H1 (cell line): ENCODE measurements around the gene ZNF396. TPM values are rescaled to one million over a fixed set of nuclear protein-coding genes. Genes with fewer than 3 reads are reported as not detected.

Experiments
- CTCF ChIA-PET: fragments of 300-600 bp; sonication (Branson Sonifier 250); formaldehyde crosslinking; loops from one replicate; lab custom pipeline; 2021; ENCODE audit not compliant: partially characterized antibody; lab: Charles Lee
- POLR2A ChIA-PET: fragments of 300-600 bp; sonication (Branson Sonifier 250); formaldehyde crosslinking; loops from one replicate; lab custom pipeline; 2021; ENCODE audit warnings: inconsistent platforms; ENCODE audit not compliant: partially characterized antibody; lab: Charles Lee
- DNase-seq, 2 experiments: peaks; one replicate each; pipeline versions ENCODE4 v3.0.0 to v3.0.0-alpha.2; 2010 to 2022; ENCODE audit warnings: low spot score in 2 of 2, low read depth in 1 of 2, mixed read lengths in 1 of 2
- FAIRE-seq: peaks from 2 replicates; lab custom pipeline; 2011; peaks lifted over from hg19 to GRCh38; lab: Jason Lieb, UNC
- H2AFZ ChIP-seq: 2 replicates; pipeline ENCODE4 v1.8.1; 2012; ENCODE audit warnings: low read length, inconsistent platforms
- H2AK5ac ChIP-seq: 2 replicates; pipeline ENCODE4 v1.6.1; 2013; ENCODE audit warnings: low read depth, low read length
- H2BK120ac ChIP-seq: replicated peaks from 2 replicates; pipeline ENCODE3; 2013; ENCODE audit warnings: low read depth, low read length, inconsistent platforms
- H2BK12ac ChIP-seq: 2 replicates; pipeline ENCODE4 v1.6.1; 2013; ENCODE audit warnings: low read depth, low read length
- H2BK15ac ChIP-seq: 2 replicates; pipeline ENCODE4 v1.6.1; 2013; ENCODE audit warnings: low read length
- H2BK20ac ChIP-seq: 2 replicates; pipeline ENCODE4 v1.6.1; 2013; ENCODE audit warnings: low read length
- H2BK5ac ChIP-seq: 2 replicates; pipeline ENCODE4 v1.6.1; 2013; ENCODE audit warnings: low read depth, low read length
- H3K14ac ChIP-seq: 2 replicates; pipeline ENCODE4 v1.6.1; 2013; ENCODE audit warnings: inconsistent platforms; ENCODE audit not compliant: insufficient read length
- H3K18ac ChIP-seq: 2 replicates; pipeline ENCODE4 v1.6.1; 2013; ENCODE audit warnings: low read length; ENCODE audit errors: extremely low read depth
- H3K23ac ChIP-seq: 2 replicates; pipeline ENCODE4 v1.6.1; 2013; ENCODE audit warnings: inconsistent platforms; ENCODE audit not compliant: insufficient read length
- H3K23me2 ChIP-seq: 2 replicates; pipeline ENCODE4 v1.6.1; 2013; ENCODE audit warnings: low read depth, low read length
- H3K27ac ChIP-seq: 2 replicates; pipeline ENCODE4 v1.6.1; 2011; ENCODE audit warnings: low read depth, low read length, inconsistent platforms
- H3K27me3 ChIP-seq, 4 experiments: replicated peaks in 1 of 4; 1 replicate in 1 of 4; 2 replicates in 3 of 4; pipeline versions ENCODE4 v1.6.1 to v1.8.1; 2011 to 2013; ENCODE audit warnings: low read length in 3 of 4, mild to moderate bottlenecking in 3 of 4, inconsistent platforms in 2 of 4, mixed read lengths in 2 of 4, moderate library complexity in 1 of 4; ENCODE audit not compliant: control insufficient read depth in 3 of 4, insufficient read depth in 3 of 4; ENCODE audit errors: extremely low read depth in 1 of 4
- H3K36me3 ChIP-seq, 4 experiments: 2 replicates each; pipeline versions ENCODE4 v1.6.1 to v1.8.1; 2011 to 2013; ENCODE audit warnings: mild to moderate bottlenecking in 4 of 4, low read length in 3 of 4, moderate library complexity in 2 of 4, control low read depth in 1 of 4, inconsistent platforms in 1 of 4; ENCODE audit not compliant: insufficient read depth in 4 of 4, control insufficient read depth in 2 of 4
- H3K4ac ChIP-seq: replicated peaks from 2 replicates; pipeline ENCODE3; 2013; ENCODE audit warnings: low read length, low read depth, mixed read lengths, inconsistent platforms; ENCODE audit not compliant: insufficient read length
- H3K4me1 ChIP-seq, 4 experiments: replicated peaks in 1 of 4; 1 replicate in 1 of 4; 2 replicates in 3 of 4; pipeline versions ENCODE4 v1.6.1 to v1.8.1; 2011 to 2013; ENCODE audit warnings: low read length in 3 of 4, inconsistent platforms in 2 of 4, mixed read lengths in 1 of 4; ENCODE audit not compliant: insufficient read depth in 4 of 4, control insufficient read depth in 3 of 4
- H3K4me2 ChIP-seq, 2 experiments: 2 replicates each; pipeline versions ENCODE4 v1.6.1 to v1.8.1; 2011 to 2013; ENCODE audit warnings: low read depth in 2 of 2, low read length in 2 of 2, control low read depth in 1 of 2, inconsistent platforms in 1 of 2, mild to moderate bottlenecking in 1 of 2; ENCODE audit not compliant: insufficient read depth in 1 of 2
- H3K4me3 ChIP-seq, 4 experiments: fragments of 200-600, 300-600 bp in 1 of 4; sonication (generic), shearing (Covaris generic), sonication (Bioruptor Twin) in 1 of 4; 2 replicates each; pipeline versions ENCODE4 v1.5.1 to v1.8.1; 2011 to 2016; ENCODE audit warnings: low read length in 4 of 4, low read depth in 3 of 4, control low read depth in 2 of 4, inconsistent platforms in 2 of 4, mild to moderate bottlenecking in 2 of 4, mixed read lengths in 1 of 4, moderate library complexity in 1 of 4; ENCODE audit not compliant: insufficient read depth in 2 of 4; ENCODE audit errors: extremely low read depth in 1 of 4
- H3K56ac ChIP-seq: replicated peaks from 2 replicates; pipeline ENCODE3; 2013; ENCODE audit warnings: low read depth, mild to moderate bottlenecking, mixed read lengths, low read length, inconsistent platforms; ENCODE audit not compliant: insufficient read length
- H3K79me1 ChIP-seq: 2 replicates; pipeline ENCODE4 v1.6.1; 2013; ENCODE audit warnings: low read depth, low read length, control low read depth
- H3K79me2 ChIP-seq, 2 experiments: 2 replicates each; pipeline versions ENCODE4 v1.6.1 to v1.8.1; 2012 to 2013; ENCODE audit warnings: low read length in 2 of 2, mild to moderate bottlenecking in 2 of 2, inconsistent platforms in 1 of 2; ENCODE audit not compliant: insufficient read depth in 2 of 2, control insufficient read depth in 1 of 2
- H3K9ac ChIP-seq, 4 experiments: replicated peaks in 1 of 4; 1 replicate in 1 of 4; 2 replicates in 3 of 4; pipeline versions ENCODE4 v1.6.1 to v1.8.1; 2011 to 2013; ENCODE audit warnings: low read depth in 3 of 4, low read length in 3 of 4, control low read depth in 2 of 4, mild to moderate bottlenecking in 2 of 4, moderate library complexity in 2 of 4, inconsistent platforms in 1 of 4; ENCODE audit errors: extremely low read depth in 1 of 4
- H3K9me3 ChIP-seq, 2 experiments: 2 replicates each; pipeline versions ENCODE4 v1.6.1 to v1.8.1; 2012 to 2013; ENCODE audit warnings: mild to moderate bottlenecking in 2 of 2, moderate library complexity in 2 of 2, control low read depth in 1 of 2, inconsistent platforms in 1 of 2, low read depth in 1 of 2, low read length in 1 of 2, mixed read lengths in 1 of 2; ENCODE audit not compliant: insufficient read depth in 2 of 2
- H4K20me1 ChIP-seq, 2 experiments: replicated peaks in 1 of 2; 2 replicates each; pipeline versions ENCODE3 to v1.8.1; 2011 to 2013; ENCODE audit warnings: inconsistent platforms in 2 of 2, low read length in 2 of 2, mild to moderate bottlenecking in 1 of 2; ENCODE audit not compliant: insufficient read depth in 2 of 2, control insufficient read depth in 1 of 2
- H4K5ac ChIP-seq: 2 replicates; pipeline ENCODE4 v1.6.1; 2013; ENCODE audit warnings: low read length, low read depth, mixed read lengths, inconsistent platforms; ENCODE audit not compliant: insufficient read length
- H4K8ac ChIP-seq: 2 replicates; pipeline ENCODE4 v1.8.0; 2013; ENCODE audit warnings: mild to moderate bottlenecking, moderate library complexity, low read length, inconsistent platforms; ENCODE audit not compliant: insufficient read depth; ENCODE audit errors: extremely low read depth
- H4K91ac ChIP-seq: replicated peaks from 2 replicates; pipeline ENCODE3; 2013; ENCODE audit warnings: low read length, mixed read lengths, inconsistent platforms; ENCODE audit not compliant: insufficient read length
- CBX5 ChIP-seq: fragments of 300-800, 300-1000 bp; sonication (generic); IDR thresholded peaks from 2 replicates; pipeline ENCODE4 v1.7.1; 2016; ENCODE audit warnings: antibody characterized with exemption, low read length, low read depth
- CEBPB ChIP-seq: IDR thresholded peaks from 2 replicates; pipeline ENCODE4 v1.6.1; 2012; ENCODE audit warnings: low read depth, low read length
- E2F6 ChIP-seq: IDR thresholded peaks from 2 replicates; pipeline ENCODE4 v1.6.1; 2012; ENCODE audit warnings: inconsistent platforms
- EGR1 ChIP-seq: IDR thresholded peaks from 2 replicates; pipeline ENCODE4 v1.6.1; 2011; ENCODE audit warnings: low read depth, low read length, borderline replicate concordance
- EZH2 ChIP-seq: fragments of 200-600 bp; sonication (generic); IDR thresholded peaks from 2 replicates; pipeline ENCODE4 v1.7.1; 2012; ENCODE audit warnings: low read depth, mild to moderate bottlenecking, moderate library complexity, low read length, inconsistent platforms; ENCODE audit not compliant: severe bottlenecking
- MAX ChIP-seq: IDR thresholded peaks from 2 replicates; pipeline ENCODE4 v1.6.1; 2012; ENCODE audit warnings: inconsistent platforms
- PHF8 ChIP-seq: fragments of 200-600 bp; sonication (generic); conservative IDR thresholded peaks from 2 replicates; pipeline ENCODE4 v1.7.1; 2012; ENCODE audit warnings: low read depth, mild to moderate bottlenecking, inconsistent platforms, low read length, moderate library complexity
- RNF2 ChIP-seq: fragments of 200-900, 300-1000 bp; sonication (generic); IDR thresholded peaks from 2 replicates; pipeline ENCODE4 v1.7.1; 2016; ENCODE audit warnings: borderline replicate concordance, low read depth, mild to moderate bottlenecking, antibody characterized with exemption, low read length; ENCODE audit not compliant: poor library complexity, severe bottlenecking; ENCODE audit errors: missing control alignments
- SIRT6 ChIP-seq: IDR thresholded peaks from one replicate; pipeline ENCODE4 v1.7.1; 2012; ENCODE audit warnings: low read length, inconsistent platforms
- TCF12 ChIP-seq: IDR thresholded peaks from 2 replicates; pipeline ENCODE4 v1.6.1; 2011; ENCODE audit warnings: low read depth, mild to moderate bottlenecking, low read length
- WGBS, 2 experiments: shearing (Covaris generic) in 1 of 2; methylation state at CpG; one replicate each; pipeline versions ENCODE4 v1.1.6 to v1.1.7; 2013 to 2015; ENCODE audit warnings: low lambda C conversion rate in 2 of 2, mixed read lengths in 2 of 2, inconsistent platforms in 1 of 2, low coverage in 1 of 2, missing lambda C conversion rate in 1 of 2; ENCODE audit not compliant: insufficient replicate concordance in 2 of 2, insufficient coverage in 1 of 2, insufficient read length in 1 of 2; ENCODE audit errors: extremely low coverage in 1 of 2, missing lambda C conversion rate in 1 of 2; 5-methylcytosine and 5-hydroxymethylcytosine counted together
- polyA plus RNA-seq, 7 experiments: library from polyadenylated mRNA; depleted of rRNA in 3 of 7; stranded (reverse) in 5 of 7; unstranded in 2 of 7; fragments of >200 nt in 5 of 7; fragments of 200-250 nt in 2 of 7; gene quantifications; 1 replicate in 5 of 7; 2 replicates in 1 of 7; 4 replicates in 1 of 7; pipeline versions ENCODE4 v1.2.1 to v1.2.3, GENCODE V29; 2011 to 2013; ENCODE audit warnings: missing spikeins in 2 of 7, mixed read lengths in 2 of 7
- total RNA-seq: library from RNA; stranded (reverse); fragmentation: NEBNext Ultra II Directional; extraction: Animal tissue kit (Norgen Biotek cat#: 25700); gene quantifications from 2 replicates; pipeline ENCODE4 v1.2.1, GENCODE V29; 2021

ZNF396 gene
- total and polyA plus RNA-seq, 2 of the 8 experiments (the other 6 are each of a cell fraction or from before 2014, with no cell fraction given), result 0.44 to 0.74 TPM

GRCh38 chr18:35409911-35410310 lies 32.8 kb upstream of the ZNF396 start:
- Histone ChIP-seq H3K23me2 (no peaks in the 10 kb centered on the region; the same call in 1 of the 2 replicates), H2AFZ (no peak overlapping the region), H3K9me3 (no peaks in the 10 kb centered on the region), H3K79me1 (no peaks in the 10 kb centered on the region), H4K8ac (no peak overlapping the region), H4K5ac (no peak overlapping the region), H3K27ac (no peak overlapping the region), H3K4ac (no peak overlapping the region), H3K14ac (no peak overlapping the region), H2AK5ac (no peak overlapping the region), H3K9ac (no peak overlapping the region), H3K4me3 (no peak overlapping the region), H4K20me1 (no peaks in the 10 kb centered on the region), H2BK120ac (no peak overlapping the region), H2BK20ac (no peak overlapping the region), H2BK5ac (no peak overlapping the region), H3K18ac (no peak overlapping the region), H2BK12ac (no peak overlapping the region), H3K23ac (no peak overlapping the region), H3K36me3 (no peaks in the 10 kb centered on the region), H3K56ac (no peak overlapping the region), H3K79me2 (no peaks in the 10 kb centered on the region), H3K27me3 (no peaks in the 10 kb centered on the region), H2BK15ac (no peak overlapping the region), H4K91ac (no peak overlapping the region), H3K4me2 (no peak overlapping the region), H3K4me1 (no peaks in the 10 kb centered on the region)
- WGBS, 2 experiments, result 76% methylated on average over 3 of the region's 3 CpGs; no CpG with 5 or more reads in 1 of the 2 experiments
- no peak for TF ChIP-seq PHF8
- TF ChIP-seq RNF2, result no peak
- TF ChIP-seq MAX, result no peak
- TF ChIP-seq EZH2, result no peak
- TF ChIP-seq EGR1, result no peak
- TF ChIP-seq TCF12, result no peak
- TF ChIP-seq CBX5, result no peak
- no peak for TF ChIP-seq E2F6
- no peak for TF ChIP-seq SIRT6
- TF ChIP-seq CEBPB, result no peak
- CTCF ChIA-PET, result interaction anchor here (0.8 to 1.6 kb wide), 3 partner anchors 102 to 182 kb away, joined by 3 to 4 read pairs (median 3); no protein-coding TSS in a partner anchor
- FAIRE-seq (no peak), DNase-seq (no peak)
- POLR2A ChIA-PET, result interaction anchor here (0.8 to 1.0 kb wide), 2 partner anchors 172 to 244 kb away, joined by 3 read pairs; partner anchors contain the start of gene GALNT1
